ENCODE measurements around the gene SESTD1. TPM values are rescaled to one million over a fixed set of nuclear protein-coding genes. Genes with fewer than 3 reads are reported as not detected.

SESTD1 gene
- total and polyA plus RNA-seq, 2 of the 8 experiments (the other 6 are each of a cell fraction or from before 2014, with no cell fraction given), result 5.2 to 49.6 TPM

- H2BK15ac ChIP-seq (ENCODE audit: low read length), result no peak overlapping the region
- H3K36me3 ChIP-seq (ENCODE audit: control insufficient read depth in 2 of 4, insufficient read depth in 4 of 4, low read length in 3 of 4), result peaks cover 0 to 2% (median 0%) of the 10 kb centered on the region in 4 experiments; a peak in 2 of 8 replicates
- H3K9me3 ChIP-seq (ENCODE audit: insufficient read depth in 2 of 2, low read depth in 1 of 2, low read length in 1 of 2), result no peaks in the 10 kb centered on the region
- no peak overlapping the region for H2AFZ ChIP-seq (ENCODE audit: low read length)
- H4K91ac ChIP-seq (replicated peaks; ENCODE audit: insufficient read length, low read length), result no peak overlapping the region
- no peak overlapping the region for H4K5ac ChIP-seq (ENCODE audit: insufficient read length, low read depth, low read length)
- no peak overlapping the region for H4K8ac ChIP-seq (ENCODE audit: extremely low read depth, insufficient read depth, low read length)
- WGBS, 2 experiments (ENCODE audit: extremely low coverage in 1 of 2, insufficient coverage in 1 of 2, insufficient read length in 1 of 2, insufficient replicate concordance in 2 of 2, low coverage in 1 of 2, low lambda C conversion rate in 2 of 2, missing lambda C conversion rate in 1 of 2), result 91% methylated on average over 1 of the region's 1 CpG; no CpG with 5 or more reads in 1 of the 2 experiments
- no peak overlapping the region for H2BK20ac ChIP-seq (ENCODE audit: low read length)
- no peak overlapping the region for H2BK5ac ChIP-seq (ENCODE audit: low read depth, low read length)
- H3K4ac ChIP-seq (replicated peaks; ENCODE audit: insufficient read length, low read depth, low read length), result no peak overlapping the region
- no peak overlapping the region for H2BK12ac ChIP-seq (ENCODE audit: low read depth, low read length)
- no peak overlapping the region for H3K4me2 ChIP-seq (ENCODE audit: insufficient read depth in 1 of 2, low read depth in 2 of 2, low read length in 2 of 2)
- TF ChIP-seq CBX5 (IDR thresholded peaks at IDR 0.05; ENCODE audit: low read depth, low read length) (no peak), SIN3A (conservative IDR thresholded peaks at IDR 0.05 in 1 of 2, IDR thresholded peaks at IDR 0.05 in 1 of 2; ENCODE audit: low read depth in 1 of 2, low read length in 2 of 2) (no peak), RNF2 (IDR thresholded peaks at IDR 0.05; ENCODE audit: borderline replicate concordance, low read depth, low read length, missing control alignments, poor library complexity, severe bottlenecking) (no peak), SP4 (IDR thresholded peaks at IDR 0.05; ENCODE audit: low read length) (no peak), SRF (IDR thresholded peaks at IDR 0.05; ENCODE audit: low read depth, low read length) (no peak), RAD21 (IDR thresholded peaks at IDR 0.05 in 1 of 2, conservative IDR thresholded peaks at IDR 0.05 in 1 of 2; ENCODE audit: low read depth in 2 of 2, low read length in 2 of 2) (no peak), TEAD4 (IDR thresholded peaks at IDR 0.05; ENCODE audit: low read depth, low read length) (no peak), CREB1 (IDR thresholded peaks at IDR 0.05) (no peak), TAF1 (IDR thresholded peaks at IDR 0.05; ENCODE audit: low read depth, low read length) (no peak)
- no peak overlapping the region for H2AK5ac ChIP-seq (ENCODE audit: low read depth, low read length)
- H3K27ac ChIP-seq (ENCODE audit: low read depth, low read length), result no peak overlapping the region
- H3K79me2 ChIP-seq (ENCODE audit: control insufficient read depth in 1 of 2, insufficient read depth in 2 of 2, low read length in 2 of 2), result no peaks in the 10 kb centered on the region
- no peak overlapping the region for H2BK120ac ChIP-seq (replicated peaks; ENCODE audit: low read depth, low read length)
- FAIRE-seq (no peak), DNase-seq (ENCODE audit: low read depth in 1 of 2, low spot score in 2 of 2) (no peak)
- no peak overlapping the region for H3K23ac ChIP-seq (ENCODE audit: insufficient read length)
- H3K4me1 ChIP-seq (replicated peaks in 1 of 4; ENCODE audit: control insufficient read depth in 3 of 4, insufficient read depth in 4 of 4, low read length in 3 of 4), result no peaks in the 10 kb centered on the region
- no peaks in the 10 kb centered on the region for H3K23me2 ChIP-seq (ENCODE audit: low read depth, low read length)
- no peak overlapping the region for H3K18ac ChIP-seq (ENCODE audit: extremely low read depth, low read length)
- H3K79me1 ChIP-seq (ENCODE audit: low read depth, low read length), result no peaks in the 10 kb centered on the region
- no peak overlapping the region for H3K56ac ChIP-seq (replicated peaks; ENCODE audit: insufficient read length, low read depth, low read length)
- H3K27me3 ChIP-seq (replicated peaks in 1 of 4; ENCODE audit: control insufficient read depth in 3 of 4, extremely low read depth in 1 of 4, insufficient read depth in 3 of 4, low read length in 3 of 4), result no peaks in the 10 kb centered on the region
- ChIA-PET CTCF (ENCODE audit: partially characterized antibody) (no interaction called here), POLR2A (ENCODE audit: partially characterized antibody) (interaction anchor here (0.6 kb wide), 1 partner anchor 78 kb away, joined by 4 read pairs; no protein-coding TSS in a partner anchor)
- H3K9ac ChIP-seq (replicated peaks in 1 of 4; ENCODE audit: extremely low read depth in 1 of 4, low read depth in 3 of 4, low read length in 3 of 4), result no peak overlapping the region
- no peak overlapping the region for H3K4me3 ChIP-seq (ENCODE audit: extremely low read depth in 1 of 4, insufficient read depth in 2 of 4, low read depth in 3 of 4, low read length in 4 of 4)
- H3K14ac ChIP-seq (ENCODE audit: insufficient read length), result no peak overlapping the region
- H4K20me1 ChIP-seq (replicated peaks in 1 of 2; ENCODE audit: control insufficient read depth in 1 of 2, insufficient read depth in 2 of 2, low read length in 2 of 2), result no peaks in the 10 kb centered on the region
These were observed 123.4 kb downstream of the SESTD1 start for GRCh38 chr2:179141206-179141605.
